HL-60 (cell line): Measurements from ENCODE around the gene CASTOR2.

Source experiments
- DNase-seq, 2 experiments: peaks; one replicate each; pipeline ENCODE4 v3.0.0-alpha.2; 2010 to 2020; ENCODE audit warnings: low read depth in 1 of 2, low spot score in 1 of 2
- H3K27ac ChIP-seq: fragments of 250-450 bp; sonication (Bioruptor Pico); replicated peaks from 2 replicates; pipeline ENCODE4 v1.5.1; 2020; ENCODE audit warnings: mild to moderate bottlenecking, moderate library complexity
- H3K27me3 ChIP-seq: fragments of 250-450 bp; sonication (Bioruptor Pico); 2 replicates; pipeline ENCODE4 v1.5.1; 2021; ENCODE audit warnings: mild to moderate bottlenecking, moderate library complexity; ENCODE audit not compliant: insufficient read depth, poor library complexity, severe bottlenecking
- H3K4me3 ChIP-seq: replicated peaks from 2 replicates; pipeline ENCODE4 v1.5.1; 2011; ENCODE audit warnings: mild to moderate bottlenecking, control low read depth, low read length; ENCODE audit not compliant: insufficient read depth
- GABPA ChIP-seq: IDR thresholded peaks from 2 replicates; pipeline ENCODE4 v1.6.1; 2012; ENCODE audit warnings: low read depth
- POLR2AphosphoS5 ChIP-seq: IDR thresholded peaks from 2 replicates; pipeline ENCODE4 v1.6.1; 2012; ENCODE audit warnings: low read depth
- SPI1 ChIP-seq: IDR thresholded peaks from 2 replicates; pipeline ENCODE4 v1.6.1; 2012; ENCODE audit warnings: low read depth, mild to moderate bottlenecking, borderline replicate concordance
- TF ChIP-seq, protein P1 (sequence below): IDR thresholded peaks from 2 replicates; pipeline ENCODE4 v1.6.1; 2012; ENCODE audit warnings: low read depth; ENCODE audit not compliant: insufficient replicate concordance
- TF ChIP-seq, protein P2 (sequence below): IDR thresholded peaks from one replicate; pipeline ENCODE4 v1.5.1; 2011; ENCODE audit warnings: low read length, control low read depth, inconsistent platforms; ENCODE audit not compliant: insufficient read depth

CASTOR2 gene

DNA sequence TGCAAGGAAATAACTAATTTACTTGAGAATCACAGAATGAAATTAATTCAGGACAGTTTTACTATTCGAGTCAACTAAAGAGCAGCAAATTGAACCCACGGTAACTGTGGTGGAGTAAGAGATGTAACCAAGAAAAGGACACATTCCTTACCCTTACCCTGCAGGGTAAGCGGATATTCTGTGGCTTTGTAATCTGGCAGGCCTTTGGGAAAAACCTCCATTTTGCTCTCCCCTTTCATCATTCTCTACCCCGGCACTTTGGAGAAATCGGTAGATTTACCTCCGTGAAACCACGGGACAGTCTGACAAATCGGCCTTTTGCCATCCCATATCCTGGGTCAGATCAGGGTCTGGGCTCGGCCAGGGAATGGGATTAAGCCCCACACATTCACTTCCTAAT lies 90.7 kb downstream of the CASTOR2 start:
- TF ChIP-seq POLR2AphosphoS5 (no peak), GABPA (no peak), SPI1 (no peak)
- TF ChIP-seq, protein P1, sequence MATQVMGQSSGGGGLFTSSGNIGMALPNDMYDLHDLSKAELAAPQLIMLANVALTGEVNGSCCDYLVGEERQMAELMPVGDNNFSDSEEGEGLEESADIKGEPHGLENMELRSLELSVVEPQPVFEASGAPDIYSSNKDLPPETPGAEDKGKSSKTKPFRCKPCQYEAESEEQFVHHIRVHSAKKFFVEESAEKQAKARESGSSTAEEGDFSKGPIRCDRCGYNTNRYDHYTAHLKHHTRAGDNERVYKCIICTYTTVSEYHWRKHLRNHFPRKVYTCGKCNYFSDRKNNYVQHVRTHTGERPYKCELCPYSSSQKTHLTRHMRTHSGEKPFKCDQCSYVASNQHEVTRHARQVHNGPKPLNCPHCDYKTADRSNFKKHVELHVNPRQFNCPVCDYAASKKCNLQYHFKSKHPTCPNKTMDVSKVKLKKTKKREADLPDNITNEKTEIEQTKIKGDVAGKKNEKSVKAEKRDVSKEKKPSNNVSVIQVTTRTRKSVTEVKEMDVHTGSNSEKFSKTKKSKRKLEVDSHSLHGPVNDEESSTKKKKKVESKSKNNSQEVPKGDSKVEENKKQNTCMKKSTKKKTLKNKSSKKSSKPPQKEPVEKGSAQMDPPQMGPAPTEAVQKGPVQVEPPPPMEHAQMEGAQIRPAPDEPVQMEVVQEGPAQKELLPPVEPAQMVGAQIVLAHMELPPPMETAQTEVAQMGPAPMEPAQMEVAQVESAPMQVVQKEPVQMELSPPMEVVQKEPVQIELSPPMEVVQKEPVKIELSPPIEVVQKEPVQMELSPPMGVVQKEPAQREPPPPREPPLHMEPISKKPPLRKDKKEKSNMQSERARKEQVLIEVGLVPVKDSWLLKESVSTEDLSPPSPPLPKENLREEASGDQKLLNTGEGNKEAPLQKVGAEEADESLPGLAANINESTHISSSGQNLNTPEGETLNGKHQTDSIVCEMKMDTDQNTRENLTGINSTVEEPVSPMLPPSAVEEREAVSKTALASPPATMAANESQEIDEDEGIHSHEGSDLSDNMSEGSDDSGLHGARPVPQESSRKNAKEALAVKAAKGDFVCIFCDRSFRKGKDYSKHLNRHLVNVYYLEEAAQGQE = no peak
- TF ChIP-seq, protein P2, sequence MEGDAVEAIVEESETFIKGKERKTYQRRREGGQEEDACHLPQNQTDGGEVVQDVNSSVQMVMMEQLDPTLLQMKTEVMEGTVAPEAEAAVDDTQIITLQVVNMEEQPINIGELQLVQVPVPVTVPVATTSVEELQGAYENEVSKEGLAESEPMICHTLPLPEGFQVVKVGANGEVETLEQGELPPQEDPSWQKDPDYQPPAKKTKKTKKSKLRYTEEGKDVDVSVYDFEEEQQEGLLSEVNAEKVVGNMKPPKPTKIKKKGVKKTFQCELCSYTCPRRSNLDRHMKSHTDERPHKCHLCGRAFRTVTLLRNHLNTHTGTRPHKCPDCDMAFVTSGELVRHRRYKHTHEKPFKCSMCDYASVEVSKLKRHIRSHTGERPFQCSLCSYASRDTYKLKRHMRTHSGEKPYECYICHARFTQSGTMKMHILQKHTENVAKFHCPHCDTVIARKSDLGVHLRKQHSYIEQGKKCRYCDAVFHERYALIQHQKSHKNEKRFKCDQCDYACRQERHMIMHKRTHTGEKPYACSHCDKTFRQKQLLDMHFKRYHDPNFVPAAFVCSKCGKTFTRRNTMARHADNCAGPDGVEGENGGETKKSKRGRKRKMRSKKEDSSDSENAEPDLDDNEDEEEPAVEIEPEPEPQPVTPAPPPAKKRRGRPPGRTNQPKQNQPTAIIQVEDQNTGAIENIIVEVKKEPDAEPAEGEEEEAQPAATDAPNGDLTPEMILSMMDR = no peak
- Histone ChIP-seq H3K27ac (no peak overlapping the region), H3K4me3 (no peak overlapping the region), H3K27me3 (no peaks in the 10 kb centered on the region)
- no peak for DNase-seq

DNA sequence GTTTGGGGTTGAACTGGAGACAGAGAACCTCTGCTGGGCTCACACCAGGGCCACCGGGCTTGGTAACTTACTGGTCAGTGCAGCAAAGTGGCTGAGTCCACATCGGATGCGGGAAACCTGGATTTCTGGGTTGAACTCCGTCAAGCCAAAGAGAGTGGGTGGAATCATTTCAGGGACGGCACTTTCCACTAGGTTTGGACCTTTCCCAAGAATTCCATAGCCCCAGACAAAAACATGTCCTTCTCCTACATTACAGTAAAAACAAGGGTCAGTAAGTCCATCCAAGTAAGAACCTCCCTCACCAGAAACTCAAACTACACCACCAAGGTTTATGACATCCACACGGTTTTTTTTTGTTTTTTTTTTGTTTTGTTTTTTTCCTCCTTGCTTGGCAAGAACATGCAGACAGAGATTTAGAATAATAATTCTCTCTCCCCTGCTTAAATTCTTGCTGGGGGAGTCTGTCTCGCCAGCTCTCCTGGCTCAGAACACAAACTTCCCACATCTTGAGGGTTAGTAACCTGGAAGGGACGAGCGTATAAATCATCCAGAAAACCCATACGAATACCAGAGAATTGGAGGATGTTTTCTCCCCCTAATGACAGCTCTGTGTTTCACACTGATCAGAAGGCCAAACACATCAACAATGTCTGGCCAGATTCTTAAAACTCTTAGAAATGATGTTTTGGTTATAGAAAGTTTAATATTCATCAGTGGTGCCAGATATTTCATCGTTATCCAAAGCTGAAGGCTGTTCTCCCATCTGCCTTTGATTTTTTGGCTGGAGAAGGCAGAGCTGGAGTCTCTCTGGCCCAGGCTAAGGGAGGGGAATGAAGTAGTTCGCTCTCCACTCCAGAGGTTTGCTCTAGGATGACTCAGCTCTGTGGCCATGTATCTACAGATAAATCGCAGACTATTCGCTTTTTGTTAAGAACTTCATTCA lies 91.6 kb downstream of the CASTOR2 start:
- Histone ChIP-seq H3K27me3 (no peaks in the 10 kb centered on the region), H3K4me3 (no peak overlapping the region), H3K27ac (no peak overlapping the region)
- TF ChIP-seq, protein P1 = no peak
- TF ChIP-seq POLR2AphosphoS5 (no peak), GABPA (no peak), SPI1 (no peak)
- TF ChIP-seq, protein P2 = no peak
- no peak for DNase-seq

DNA sequence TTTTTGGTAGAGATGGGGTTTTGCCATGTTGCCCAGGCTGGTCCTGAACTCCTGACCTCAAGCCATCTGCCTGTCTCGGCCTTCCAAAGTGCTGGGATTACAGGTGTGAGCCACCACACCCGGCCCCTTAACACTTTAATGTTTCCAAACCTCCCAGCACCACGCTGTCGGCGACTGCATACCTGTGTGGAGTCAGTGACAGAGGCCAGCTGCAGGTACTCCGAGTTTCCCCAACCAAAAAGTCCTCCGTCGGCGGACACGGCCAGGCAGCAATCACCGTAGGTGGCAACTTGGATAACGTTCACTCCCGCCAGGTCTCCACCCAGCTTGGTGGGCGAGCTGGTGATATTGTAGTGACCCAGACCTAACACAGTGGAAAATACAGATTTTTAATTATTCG lies 93.9 kb downstream of the CASTOR2 start:
- TF ChIP-seq, protein P2 = no peak
- TF ChIP-seq GABPA = no peak
- TF ChIP-seq, protein P1 = no peak

More for the DNA sequence above, 93.9 kb downstream of the CASTOR2 start:
- H3K4me3 ChIP-seq = no peak overlapping the region
- no peak overlapping the region for H3K27ac ChIP-seq
- no peaks in the 10 kb centered on the region for H3K27me3 ChIP-seq
- DNase-seq = no peak
